CD4-positive, CD25-positive, alpha-beta regulatory T cell (primary cell): ENCODE data around the gene LIN7C. TPM values are rescaled to one million over a fixed set of nuclear protein-coding genes. Genes with fewer than 3 reads are reported as not detected.

Experiments used
- ATAC-seq, 2 donors: fragments of 150-1000 bp; cut with Tn5 transposase; one replicate each; pipeline ENCODE4 v1.10.0; 2021; ENCODE audit warnings: low read depth in 2 of 2, moderate number of reproducible peaks in 2 of 2, moderate library complexity in 1 of 2
- DNase-seq, 3 donors: peaks; one replicate each; pipeline versions ENCODE4 v3.0.0 to v3.0.0-alpha.2; 2012 to 2022; ENCODE audit warnings: mixed read lengths in 1 of 3
- H3K27ac ChIP-seq: one replicate; pipeline ENCODE4 v1.7.0; 2013; ENCODE audit warnings: mild to moderate bottlenecking, low read length; ENCODE audit not compliant: insufficient read depth, poor library complexity, severe bottlenecking
- H3K27me3 ChIP-seq: one replicate; pipeline ENCODE4 v1.7.0; 2013; ENCODE audit warnings: low read length; ENCODE audit not compliant: control insufficient read depth, insufficient read depth
- H3K36me3 ChIP-seq: one replicate; pipeline ENCODE4 v1.7.0; 2013; ENCODE audit warnings: mild to moderate bottlenecking, low read length, moderate library complexity; ENCODE audit not compliant: control insufficient read depth, insufficient read depth
- H3K4me1 ChIP-seq: 2 replicates; pipeline ENCODE4 v1.7.0; 2013; ENCODE audit warnings: mild to moderate bottlenecking, low read length; ENCODE audit not compliant: insufficient read depth, control insufficient read depth, poor library complexity, severe bottlenecking
- H3K4me3 ChIP-seq: one replicate; pipeline ENCODE4 v1.7.0; 2013; ENCODE audit warnings: low read depth, mild to moderate bottlenecking, low read length, moderate library complexity
- H3K9me3 ChIP-seq, 2 experiments: 1 replicate in 1 of 2; 2 replicates in 1 of 2; pipeline ENCODE4 v1.7.0; 2013; ENCODE audit warnings: low read length in 2 of 2, mild to moderate bottlenecking in 1 of 2, moderate library complexity in 1 of 2; ENCODE audit not compliant: control insufficient read depth in 2 of 2
- H3K27ac Mint-ChIP-seq, 3 donors: one replicate each; pipeline ENCODE4 v1.8.0; 2020 to 2022; ENCODE audit warnings: mild to moderate bottlenecking in 3 of 3, mixed read lengths in 3 of 3, moderate library complexity in 2 of 3
- H3K27me3 Mint-ChIP-seq: one replicate; pipeline ENCODE4 v1.8.0; 2022; ENCODE audit warnings: mild to moderate bottlenecking, mixed read lengths
- H3K36me3 Mint-ChIP-seq: one replicate; pipeline ENCODE4 v1.8.0; 2020; ENCODE audit warnings: mixed read lengths
- H3K4me1 Mint-ChIP-seq, 4 donors: one replicate each; pipeline ENCODE4 v1.8.0; 2020 to 2022; ENCODE audit warnings: mixed read lengths in 4 of 4, mild to moderate bottlenecking in 1 of 4
- H3K4me3 Mint-ChIP-seq, 4 donors: one replicate each; pipeline ENCODE4 v1.8.0; 2020 to 2022; ENCODE audit warnings: mild to moderate bottlenecking in 4 of 4, mixed read lengths in 4 of 4, moderate library complexity in 3 of 4
- H3K9me3 Mint-ChIP-seq, 7 donors: one replicate each; pipeline ENCODE4 v1.8.0; 2020 to 2022; ENCODE audit warnings: mixed read lengths in 7 of 7, mild to moderate bottlenecking in 3 of 7, moderate library complexity in 2 of 7
- polyA plus RNA-seq, 4 donors: library from polyadenylated mRNA; unstranded; fragments of 300-500 nt; fragmentation: Illumina TruSeq; gene quantifications; one replicate each; pipeline ENCODE4 v1.2.3, GENCODE V29; 2021
- total RNA-seq: library from RNA; stranded (reverse); gene quantifications from one replicate; pipeline ENCODE4 v1.2.3, GENCODE V29; 2022

Gene LIN7C
- total and polyA plus RNA-seq, 5 donors from 2014 or later = 10.3 to 20.3 (median 12.1) TPM

GRCh38 chr11:27462543-27462942, 44.0 kb downstream of the LIN7C start:
- Mint-ChIP-seq H3K4me3 (no peak overlapping the region), H3K27ac (no peak overlapping the region), H3K9me3 (peaks cover 0 to 3% (median 0%) of the 10 kb centered on the region in 7 donors), H3K27me3 (peaks cover 27% of the 10 kb centered on the region), H3K4me1 (no peaks in the 10 kb centered on the region), H3K36me3 (no peaks in the 10 kb centered on the region)
- Histone ChIP-seq H3K4me3 (no peak overlapping the region), H3K27ac (no peak overlapping the region), H3K27me3 (peaks cover 3% of the 10 kb centered on the region), H3K36me3 (no peaks in the 10 kb centered on the region), H3K4me1 (no peaks in the 10 kb centered on the region), H3K9me3 (no peaks in the 10 kb centered on the region)
- no peak for ATAC-seq
- DNase-seq = no peak

DNA sequence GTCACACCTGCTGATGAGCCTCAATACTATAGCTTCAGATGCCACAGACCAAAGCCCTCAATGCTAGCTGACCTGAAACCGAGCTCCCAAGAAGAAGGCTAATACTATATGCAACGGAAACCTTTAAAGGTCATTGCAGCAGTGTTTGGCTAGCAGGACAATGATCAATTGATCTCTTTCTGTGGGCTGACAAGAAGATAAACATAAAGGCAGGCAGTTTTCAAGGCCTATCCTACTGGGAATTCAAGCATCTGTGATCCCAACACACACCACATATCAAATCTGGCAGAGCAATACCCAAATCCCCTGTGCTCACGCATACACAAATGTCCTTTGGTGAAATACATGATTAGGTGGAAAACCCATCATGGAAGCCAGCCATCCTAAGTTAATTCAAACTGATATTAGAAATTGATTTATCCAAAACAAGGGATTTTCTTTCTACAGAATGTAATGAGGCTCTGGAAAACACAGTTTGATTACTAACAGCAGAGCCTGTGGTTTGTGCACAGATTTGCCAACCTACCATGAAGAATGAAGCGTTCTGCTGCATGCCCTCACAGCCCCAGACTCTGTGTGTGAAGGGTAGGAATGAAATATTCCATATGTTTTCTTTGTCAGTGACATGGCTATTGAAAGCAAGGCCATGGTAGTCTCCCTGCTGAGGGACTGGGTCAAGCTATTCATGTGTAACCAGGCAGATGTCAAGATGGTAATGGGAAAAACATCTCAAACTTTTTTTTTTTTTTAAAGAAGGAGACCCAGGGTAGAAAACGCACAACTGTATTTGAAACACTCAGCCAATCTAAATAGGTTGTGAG, 46.2 kb downstream of the LIN7C start:
- Histone ChIP-seq H3K36me3 (no peaks in the 10 kb centered on the region), H3K4me3 (no peak overlapping the region), H3K9me3 (no peaks in the 10 kb centered on the region), H3K4me1 (no peaks in the 10 kb centered on the region), H3K27ac (no peak overlapping the region), H3K27me3 (peaks cover 2% of the 10 kb centered on the region)
- H3K27ac Mint-ChIP-seq = no peak overlapping the region
- peaks cover 12% of the 10 kb centered on the region for H3K27me3 Mint-ChIP-seq
- DNase-seq (no peak), ATAC-seq (no peak)
- peaks cover 0 to 3% (median 0%) of the 10 kb centered on the region in 7 donors for H3K9me3 Mint-ChIP-seq
- H3K36me3 Mint-ChIP-seq = no peaks in the 10 kb centered on the region
- no peaks in the 10 kb centered on the region for H3K4me1 Mint-ChIP-seq
- no peak overlapping the region for H3K4me3 Mint-ChIP-seq

DNA sequence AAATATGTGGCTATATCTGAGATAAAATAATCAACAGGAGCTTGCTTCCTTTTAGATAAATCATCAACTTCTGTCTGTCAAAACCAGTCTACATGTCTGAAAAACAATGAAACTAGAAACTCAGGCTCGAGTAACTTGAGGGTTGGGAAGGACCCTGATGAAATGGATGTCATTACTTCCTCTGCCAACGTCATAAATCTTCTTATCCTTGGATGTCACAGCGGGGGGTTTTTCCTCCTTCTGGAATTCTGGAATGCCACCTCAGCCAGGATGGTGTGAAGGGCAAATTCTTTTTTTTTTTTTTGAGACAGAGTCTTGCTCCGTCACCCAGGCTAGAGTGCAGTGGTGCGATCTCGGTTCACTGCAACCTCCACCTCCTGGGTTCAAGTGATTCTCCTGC, 47.4 kb downstream of the LIN7C start:
- no peak overlapping the region for H3K27ac Mint-ChIP-seq
- H3K36me3 ChIP-seq = no peaks in the 10 kb centered on the region
- no peaks in the 10 kb centered on the region for H3K27me3 ChIP-seq
- peaks cover 11% of the 10 kb centered on the region for H3K27me3 Mint-ChIP-seq
- peaks cover 0 to 3% (median 0%) of the 10 kb centered on the region in 7 donors for H3K9me3 Mint-ChIP-seq
- H3K36me3 Mint-ChIP-seq = no peaks in the 10 kb centered on the region
- no peak overlapping the region for H3K4me3 Mint-ChIP-seq
- no peaks in the 10 kb centered on the region for H3K4me1 ChIP-seq
- ATAC-seq (no peak), DNase-seq (no peak)
- H3K4me1 Mint-ChIP-seq = no peaks in the 10 kb centered on the region
- no peak overlapping the region for H3K4me3 ChIP-seq
- no peak overlapping the region for H3K27ac ChIP-seq
- H3K9me3 ChIP-seq = no peaks in the 10 kb centered on the region

DNA sequence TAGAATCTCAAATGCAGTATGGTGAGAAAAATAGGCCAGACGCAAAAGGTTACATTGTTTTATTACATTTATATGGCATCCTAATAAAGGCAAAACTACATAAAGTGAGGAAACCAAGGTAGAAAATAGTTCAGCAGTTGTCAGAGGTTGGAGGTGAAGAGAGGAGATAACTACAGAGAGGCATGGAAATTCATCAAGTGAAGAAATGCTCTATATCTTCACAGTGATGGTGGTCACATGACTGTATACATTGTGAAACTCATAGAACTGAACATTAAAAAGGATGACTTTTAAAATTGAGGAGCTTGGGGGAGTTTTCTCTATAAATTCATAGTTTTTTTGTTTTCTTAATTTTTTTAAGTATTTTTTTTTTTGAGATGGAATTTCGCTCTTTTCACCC, 48.4 kb downstream of the LIN7C start:
- no peaks in the 10 kb centered on the region for H3K27me3 ChIP-seq
- H3K27ac Mint-ChIP-seq = no peak overlapping the region
- H3K4me3 ChIP-seq = no peak overlapping the region
- H3K27me3 Mint-ChIP-seq = peaks cover 9% of the 10 kb centered on the region
- no peaks in the 10 kb centered on the region for H3K36me3 Mint-ChIP-seq
- no peaks in the 10 kb centered on the region for H3K4me1 ChIP-seq
- H3K27ac ChIP-seq = no peak overlapping the region
- no peak for ATAC-seq
- no peaks in the 10 kb centered on the region for H3K4me1 Mint-ChIP-seq
- peaks cover 0 to 4% (median 0%) of the 10 kb centered on the region in 7 donors for H3K9me3 Mint-ChIP-seq
- no peaks in the 10 kb centered on the region for H3K36me3 ChIP-seq
- no peaks in the 10 kb centered on the region for H3K9me3 ChIP-seq
- no peak for DNase-seq
- no peak overlapping the region for H3K4me3 Mint-ChIP-seq

DNA sequence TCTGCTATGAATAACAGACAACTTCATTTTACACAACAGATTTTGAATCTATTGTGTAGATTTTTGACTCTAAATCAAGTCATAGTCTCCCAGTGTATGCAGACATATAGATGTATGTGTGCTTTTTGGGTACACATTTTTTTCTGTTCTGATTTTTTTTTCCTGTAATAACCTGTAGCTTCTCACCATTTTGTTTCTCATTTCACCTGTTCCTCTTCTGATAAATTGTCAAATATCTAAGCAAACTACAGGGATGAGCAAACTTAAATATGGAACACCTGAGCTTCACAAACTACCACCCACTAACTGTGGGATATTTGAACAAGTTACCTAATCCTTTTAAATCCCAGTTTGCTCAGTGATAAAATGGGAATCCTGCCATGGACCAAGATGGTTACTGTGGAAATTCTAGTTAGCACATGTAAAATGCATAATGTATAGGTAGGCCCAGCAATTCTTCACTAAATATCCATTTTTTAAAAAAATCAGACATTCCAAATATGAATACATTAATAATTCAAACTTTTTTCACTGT, 49.7 kb downstream of the LIN7C start:
- Mint-ChIP-seq H3K27ac (no peak overlapping the region), H3K36me3 (no peaks in the 10 kb centered on the region), H3K27me3 (peaks cover 6% of the 10 kb centered on the region), H3K9me3 (peaks cover 0 to 4% (median 0%) of the 10 kb centered on the region in 7 donors), H3K4me3 (no peak overlapping the region), H3K4me1 (no peaks in the 10 kb centered on the region)
- Histone ChIP-seq H3K4me3 (no peak overlapping the region), H3K27ac (no peak overlapping the region), H3K36me3 (no peaks in the 10 kb centered on the region), H3K27me3 (no peaks in the 10 kb centered on the region), H3K4me1 (no peaks in the 10 kb centered on the region), H3K9me3 (no peaks in the 10 kb centered on the region)
- ATAC-seq (no peak), DNase-seq (no peak)

GRCh38 chr11:27456140-27456794, 50.3 kb downstream of the LIN7C start:
- Mint-ChIP-seq H3K27me3 (peaks cover 10% of the 10 kb centered on the region), H3K4me3 (no peak overlapping the region), H3K36me3 (no peaks in the 10 kb centered on the region), H3K27ac (no peak overlapping the region), H3K9me3 (peaks cover 0 to 2% (median 0%) of the 10 kb centered on the region in 7 donors), H3K4me1 (no peaks in the 10 kb centered on the region)
- Histone ChIP-seq H3K27ac (no peak overlapping the region), H3K4me1 (no peaks in the 10 kb centered on the region), H3K9me3 (no peaks in the 10 kb centered on the region), H3K36me3 (no peaks in the 10 kb centered on the region), H3K27me3 (no peaks in the 10 kb centered on the region), H3K4me3 (no peak overlapping the region)
- ATAC-seq (no peak), DNase-seq (no peak)

- H3K4me1 ChIP-seq = no peaks in the 10 kb centered on the region
- no peaks in the 10 kb centered on the region for H3K27me3 ChIP-seq
- H3K9me3 ChIP-seq = no peaks in the 10 kb centered on the region
- H3K27ac ChIP-seq = no peak overlapping the region
- H3K4me3 ChIP-seq = no peak overlapping the region
- Mint-ChIP-seq H3K27me3 (peaks cover 10% of the 10 kb centered on the region), H3K27ac (no peak overlapping the region), H3K9me3 (peaks cover 0 to 1% (median 0%) of the 10 kb centered on the region in 7 donors), H3K4me3 (no peak overlapping the region), H3K36me3 (no peaks in the 10 kb centered on the region), H3K4me1 (no peaks in the 10 kb centered on the region)
- no peaks in the 10 kb centered on the region for H3K36me3 ChIP-seq
- DNase-seq = no peak
- ATAC-seq = no peak
These were observed 50.9 kb downstream of the LIN7C start for GRCh38 chr11:27455667-27456066.
